ENCODE data around the gene POMT1. TPM values are rescaled to one million over a fixed set of nuclear protein-coding genes. Genes with fewer than 3 reads are reported as not detected.

Gene POMT1
- total RNA-seq, 2 donors from 2014 or later: 47.3 to 52.1 TPM

DNA sequence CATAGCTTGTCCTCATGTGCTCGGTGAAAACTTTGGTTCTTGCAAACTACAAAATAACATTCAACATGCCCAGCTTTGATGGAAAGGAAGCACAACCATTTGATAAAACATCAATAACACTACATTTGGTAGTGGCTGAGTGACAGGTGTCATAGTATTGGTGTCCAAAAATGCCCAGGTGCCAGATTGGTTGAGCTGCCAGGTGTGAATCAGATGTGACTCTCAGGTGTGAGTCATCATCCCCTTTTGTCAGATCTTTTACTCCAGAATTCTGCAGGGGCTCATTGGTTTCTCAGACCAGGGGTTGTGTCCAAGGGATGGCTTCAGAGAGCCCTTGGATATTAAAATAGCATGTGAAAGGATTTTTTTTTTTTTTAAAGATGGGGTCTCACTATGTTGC is 22.5 kb upstream of the POMT1 start:
- H3K4me1 Mint-ChIP-seq (ENCODE audit: low read depth): peaks cover 17% of the 10 kb centered on the region
- DNase-seq (no peak), ATAC-seq (replicated peaks in 1 of 2) (peak; percentile 54 to 57)
- no peak overlapping the region for H3K4me3 Mint-ChIP-seq
- H3K27ac Mint-ChIP-seq: peak overlapping the region; percentile 24
- H3K9me3 Mint-ChIP-seq: no peaks in the 10 kb centered on the region
- H3K27me3 Mint-ChIP-seq (ENCODE audit: low read depth): no peaks in the 10 kb centered on the region
- H3K36me3 Mint-ChIP-seq (ENCODE audit: insufficient read depth in 2 of 2): peaks cover 6 to 21% of the 10 kb centered on the region in 2 donors

DNA sequence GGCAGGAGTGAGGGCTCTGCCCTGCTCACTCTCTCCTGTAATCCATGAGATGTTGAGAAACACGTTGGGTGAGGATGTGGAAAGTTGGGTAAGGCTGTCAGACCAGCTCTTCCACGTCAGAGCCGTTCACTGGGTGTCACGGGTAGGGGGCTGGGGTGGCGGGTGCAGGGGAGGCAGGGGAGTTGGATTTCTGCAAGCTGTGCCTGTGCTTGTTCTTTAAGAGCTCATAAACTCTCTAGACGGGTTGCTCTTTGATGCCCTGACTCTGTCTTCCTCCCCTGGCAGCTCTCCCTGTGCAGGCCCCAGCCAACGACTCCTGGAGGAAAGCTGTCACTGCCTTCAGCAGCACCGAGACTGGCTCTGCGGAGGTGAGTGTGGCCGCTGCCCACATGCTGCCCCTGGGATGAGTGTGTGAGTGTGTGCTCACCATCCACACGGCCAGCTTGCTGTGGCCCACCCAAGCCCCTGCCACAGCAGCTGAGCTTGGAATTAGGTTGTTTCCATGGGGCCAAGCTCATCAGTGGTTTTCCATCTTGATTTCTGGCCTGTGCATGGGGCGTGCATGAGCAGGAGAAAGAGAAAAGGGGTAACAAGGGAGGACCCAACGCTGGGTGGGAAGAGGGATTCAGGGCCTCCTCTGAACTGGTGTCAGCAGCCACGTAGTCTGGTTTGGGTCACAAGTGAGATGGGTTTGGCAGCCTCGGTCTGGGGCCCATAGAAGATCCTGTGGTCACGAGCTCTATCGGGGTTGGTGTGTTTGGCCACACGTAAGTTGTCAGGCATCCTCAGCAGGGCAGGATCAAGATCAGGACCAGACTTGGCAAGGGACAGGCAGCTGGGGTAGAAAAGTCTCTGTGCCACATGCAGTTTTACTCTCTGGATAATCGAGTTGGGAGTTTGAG is 21.0 kb upstream of the POMT1 start:
- Mint-ChIP-seq H3K4me1 (ENCODE audit: low read depth) (peaks cover 17% of the 10 kb centered on the region), H3K4me3 (no peak overlapping the region), H3K27ac (peak overlapping the region; percentile 18), H3K36me3 (ENCODE audit: insufficient read depth in 2 of 2) (peaks cover 7 to 22% of the 10 kb centered on the region in 2 donors), H3K9me3 (no peaks in the 10 kb centered on the region), H3K27me3 (ENCODE audit: low read depth) (no peaks in the 10 kb centered on the region)
- ATAC-seq (replicated peaks in 1 of 2) (no peak), DNase-seq (no peak)

DNA sequence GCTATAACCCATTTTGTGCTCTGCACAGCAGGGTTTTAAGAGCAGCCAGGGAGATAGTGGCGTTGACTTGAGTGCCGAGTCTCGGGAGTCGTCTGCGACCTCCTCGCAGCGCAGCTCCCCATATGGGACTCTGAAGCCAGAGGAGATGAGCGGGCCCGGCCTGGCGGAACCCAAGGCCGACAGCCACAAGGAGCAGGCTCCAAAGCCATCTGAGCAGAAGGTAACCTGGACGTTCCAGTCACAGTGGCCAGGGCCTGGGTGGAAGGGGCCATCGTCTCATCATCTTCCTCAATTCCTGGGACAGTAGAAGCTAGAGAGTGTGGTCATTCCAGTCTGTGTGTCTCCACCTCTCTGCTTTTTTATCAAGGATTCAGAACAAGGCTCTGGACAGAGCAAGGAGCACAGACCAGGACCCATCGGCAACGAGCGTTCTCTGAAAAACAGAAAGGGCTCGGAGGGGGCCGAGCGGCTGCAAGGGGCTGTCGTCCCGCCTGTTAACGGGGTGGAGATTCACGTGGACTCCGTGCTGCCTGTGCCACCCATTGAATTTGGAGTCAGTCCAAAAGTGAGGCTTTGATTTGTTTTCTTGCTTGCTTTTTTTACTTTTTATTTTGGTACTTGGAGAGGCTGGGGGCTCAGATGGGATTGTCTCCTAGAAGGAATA is 20.2 kb upstream of the POMT1 start:
- no peak for ATAC-seq (replicated peaks in 1 of 2)
- Mint-ChIP-seq H3K36me3 (ENCODE audit: insufficient read depth in 2 of 2) (peaks cover 10 to 25% of the 10 kb centered on the region in 2 donors), H3K27ac (peak overlapping the region; percentile 18), H3K4me3 (no peak overlapping the region), H3K4me1 (ENCODE audit: low read depth) (peaks cover 17% of the 10 kb centered on the region), H3K27me3 (ENCODE audit: low read depth) (no peaks in the 10 kb centered on the region), H3K9me3 (no peaks in the 10 kb centered on the region)
- no peak for DNase-seq

DNA sequence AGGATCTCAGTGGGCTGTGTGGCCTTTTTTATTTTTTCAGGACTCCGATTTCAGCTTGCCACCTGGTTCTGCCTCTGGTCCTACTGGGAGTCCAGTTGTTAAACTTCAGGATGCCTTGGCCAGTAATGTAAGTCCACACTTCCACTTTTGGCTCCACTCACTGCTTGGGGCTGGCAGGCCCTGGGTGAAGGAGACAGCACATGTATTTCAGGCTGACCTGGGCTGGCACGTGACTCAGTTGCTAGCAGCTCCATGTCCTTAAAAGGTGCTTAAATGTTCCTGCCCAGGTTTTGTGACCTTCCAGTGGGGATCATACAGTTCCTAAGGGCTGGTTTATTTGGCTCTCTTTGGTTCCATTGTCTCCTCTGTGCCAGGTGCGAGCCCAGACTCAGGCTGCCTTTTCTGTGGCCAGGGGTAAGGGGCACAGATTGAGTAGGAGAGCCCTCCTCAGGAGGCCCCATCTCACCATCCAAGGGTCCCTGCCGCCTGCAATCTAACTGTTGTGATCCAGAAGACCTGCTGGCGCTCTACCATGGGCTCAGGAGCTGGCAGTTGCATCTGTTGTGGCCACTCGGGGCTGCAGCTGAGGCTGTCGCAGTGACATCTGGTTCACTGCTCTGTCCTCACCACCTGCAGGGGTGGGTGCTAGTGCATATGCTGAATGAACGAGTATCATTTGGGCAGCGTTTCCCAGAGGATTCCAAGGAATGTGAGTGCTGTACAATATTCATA is 19.2 kb upstream of the POMT1 start:
- Mint-ChIP-seq H3K36me3 (ENCODE audit: insufficient read depth in 2 of 2) (peaks cover 13 to 31% of the 10 kb centered on the region in 2 donors), H3K27ac (peak overlapping the region; percentile 19)
- ATAC-seq (replicated peaks in 1 of 2): no peak

DNA sequence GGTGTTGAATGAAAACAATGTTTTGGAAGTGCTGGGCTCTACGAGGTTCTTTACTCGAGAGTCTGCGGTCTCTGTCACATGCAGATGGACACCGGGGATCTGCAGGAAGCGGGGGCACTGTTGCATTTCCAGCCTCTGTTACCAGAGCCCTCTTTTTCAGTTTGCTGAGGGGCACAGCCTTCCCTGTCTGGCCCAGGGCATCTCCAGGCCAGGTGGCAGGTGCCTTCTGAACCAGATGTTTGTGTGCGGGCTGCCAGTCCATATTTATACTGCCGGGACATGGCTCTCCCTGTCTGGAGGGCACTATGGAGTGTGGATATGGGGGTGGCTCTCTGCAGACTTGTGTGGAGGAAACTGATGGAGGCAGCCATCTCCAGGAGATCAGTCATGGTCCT is 18.7 kb upstream of the POMT1 start:
- no peaks in the 10 kb centered on the region for H3K9me3 Mint-ChIP-seq
- H3K27me3 Mint-ChIP-seq (ENCODE audit: low read depth): no peaks in the 10 kb centered on the region
- peaks cover 13% of the 10 kb centered on the region for H3K4me1 Mint-ChIP-seq (ENCODE audit: low read depth)
- ATAC-seq (replicated peaks in 1 of 2) (no peak), DNase-seq (no peak)
- H3K4me3 Mint-ChIP-seq: no peak overlapping the region
- peak overlapping the region; percentile 19 for H3K27ac Mint-ChIP-seq
- H3K36me3 Mint-ChIP-seq (ENCODE audit: insufficient read depth in 2 of 2): peaks cover 17 to 35% of the 10 kb centered on the region in 2 donors

More for the DNA sequence above, 19.2 kb upstream of the POMT1 start:
- no peak overlapping the region for H3K4me3 Mint-ChIP-seq
- DNase-seq: no peak
- no peaks in the 10 kb centered on the region for H3K27me3 Mint-ChIP-seq (ENCODE audit: low read depth)
- no peaks in the 10 kb centered on the region for H3K9me3 Mint-ChIP-seq
- H3K4me1 Mint-ChIP-seq (ENCODE audit: low read depth): peaks cover 17% of the 10 kb centered on the region

DNA sequence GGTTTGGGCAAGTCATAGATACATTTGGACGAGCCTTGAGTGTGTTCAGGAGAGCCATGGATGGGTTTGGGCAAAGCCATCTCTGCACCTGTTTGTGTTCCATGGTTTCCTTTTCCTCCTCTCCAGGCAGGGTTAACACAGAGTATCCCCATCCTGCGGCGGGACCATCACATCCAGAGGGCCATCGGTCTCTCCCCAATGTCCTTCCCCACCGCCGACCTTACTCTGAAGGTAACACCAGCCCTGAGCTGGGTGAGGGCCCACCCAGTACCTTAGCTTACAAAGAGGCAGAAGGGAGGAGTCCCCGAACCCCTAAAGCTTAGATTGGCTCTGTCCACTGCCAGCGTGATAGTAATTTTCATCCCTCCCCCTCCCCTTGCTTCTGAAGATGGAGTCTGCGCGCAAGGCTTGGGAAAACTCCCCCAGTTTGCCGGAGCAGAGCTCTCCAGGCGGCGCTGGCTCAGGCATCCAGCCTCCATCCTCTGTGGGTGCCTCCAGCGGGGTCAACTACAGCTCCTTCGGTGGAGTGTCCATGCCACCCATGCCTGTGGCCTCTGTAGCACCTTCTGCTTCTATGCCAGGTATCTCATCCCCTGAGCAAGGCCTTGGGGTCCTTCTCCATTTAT is 18.0 kb upstream of the POMT1 start:
- ATAC-seq (replicated peaks in 1 of 2) (no peak), DNase-seq (no peak)
- H3K9me3 Mint-ChIP-seq: no peaks in the 10 kb centered on the region
- H3K27ac Mint-ChIP-seq: peak overlapping the region; percentile 44
- peaks cover 7% of the 10 kb centered on the region for H3K4me1 Mint-ChIP-seq (ENCODE audit: low read depth)
- H3K4me3 Mint-ChIP-seq: no peak overlapping the region
- H3K36me3 Mint-ChIP-seq (ENCODE audit: insufficient read depth in 2 of 2): peaks cover 17 to 33% of the 10 kb centered on the region in 2 donors
- H3K27me3 Mint-ChIP-seq (ENCODE audit: low read depth): no peaks in the 10 kb centered on the region

DNA sequence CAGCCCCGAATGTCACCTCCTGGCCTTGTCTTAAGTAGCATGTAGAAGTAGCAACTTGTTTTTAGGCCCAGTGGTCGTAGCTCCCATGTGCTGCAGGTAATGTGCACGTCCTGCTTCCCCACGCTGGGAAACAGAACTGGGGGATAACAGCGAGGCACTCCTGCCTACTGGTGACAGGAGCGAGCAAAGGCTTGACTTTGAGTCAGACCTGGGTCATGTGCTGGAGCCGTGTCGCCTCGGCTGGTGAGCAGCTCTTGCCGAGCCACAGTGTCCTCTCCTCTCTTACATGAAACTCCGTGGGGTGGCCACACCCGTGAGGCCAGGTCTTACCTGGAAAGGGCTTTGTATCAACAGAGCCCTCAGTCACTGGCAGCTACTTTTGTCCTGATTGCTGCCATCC is 17.5 kb upstream of the POMT1 start:
- H3K36me3 Mint-ChIP-seq (ENCODE audit: insufficient read depth in 2 of 2): peaks cover 20 to 38% of the 10 kb centered on the region in 2 donors
- no peak for ATAC-seq (replicated peaks in 1 of 2)
- H3K27ac Mint-ChIP-seq: no peak overlapping the region

DNA sequence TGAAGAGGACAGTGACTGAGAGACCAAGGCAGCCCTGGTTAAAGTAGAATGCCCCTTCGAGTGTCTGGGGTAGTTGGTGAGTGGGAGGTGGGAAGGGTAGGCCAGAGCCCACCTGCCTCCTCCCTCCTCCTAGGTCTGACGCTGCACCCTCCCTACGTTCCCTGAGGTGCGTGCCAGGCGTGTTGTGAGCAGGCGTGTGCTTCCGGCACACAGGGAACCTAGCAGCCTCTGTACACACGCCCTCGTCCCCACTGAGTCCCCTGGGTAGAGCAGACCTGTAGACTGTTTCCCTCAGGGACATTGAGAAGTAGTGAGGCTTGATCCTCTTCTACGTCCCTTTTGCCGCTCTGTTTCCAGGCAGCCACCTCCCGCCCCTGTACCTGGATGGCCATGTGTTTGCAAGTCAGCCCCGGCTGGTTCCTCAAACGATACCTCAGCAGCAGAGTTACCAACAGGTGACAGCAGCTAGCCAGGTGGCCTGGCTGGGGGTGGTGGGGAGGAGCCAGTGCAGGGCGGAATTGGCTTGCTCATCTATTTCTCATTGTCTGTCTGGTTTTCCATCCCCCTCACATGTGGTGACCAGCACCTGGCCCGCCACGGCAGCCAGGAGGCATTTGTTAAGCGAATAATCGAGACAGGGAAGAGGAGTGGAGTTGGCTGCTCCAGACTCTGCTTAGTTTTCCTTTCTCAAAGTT is 16.8 kb upstream of the POMT1 start:
- Mint-ChIP-seq H3K36me3 (ENCODE audit: insufficient read depth in 2 of 2) (peaks cover 20 to 43% of the 10 kb centered on the region in 2 donors), H3K4me1 (ENCODE audit: low read depth) (no peaks in the 10 kb centered on the region), H3K4me3 (no peak overlapping the region), H3K27me3 (ENCODE audit: low read depth) (no peaks in the 10 kb centered on the region), H3K9me3 (no peaks in the 10 kb centered on the region), H3K27ac (no peak overlapping the region)
- DNase-seq (no peak), ATAC-seq (replicated peaks in 1 of 2) (no peak)

More for the DNA sequence above, 17.5 kb upstream of the POMT1 start:
- H3K27me3 Mint-ChIP-seq (ENCODE audit: low read depth): no peaks in the 10 kb centered on the region
- no peak overlapping the region for H3K4me3 Mint-ChIP-seq
- H3K9me3 Mint-ChIP-seq: no peaks in the 10 kb centered on the region
- peaks cover 2% of the 10 kb centered on the region for H3K4me1 Mint-ChIP-seq (ENCODE audit: low read depth)
- DNase-seq: no peak

DNA sequence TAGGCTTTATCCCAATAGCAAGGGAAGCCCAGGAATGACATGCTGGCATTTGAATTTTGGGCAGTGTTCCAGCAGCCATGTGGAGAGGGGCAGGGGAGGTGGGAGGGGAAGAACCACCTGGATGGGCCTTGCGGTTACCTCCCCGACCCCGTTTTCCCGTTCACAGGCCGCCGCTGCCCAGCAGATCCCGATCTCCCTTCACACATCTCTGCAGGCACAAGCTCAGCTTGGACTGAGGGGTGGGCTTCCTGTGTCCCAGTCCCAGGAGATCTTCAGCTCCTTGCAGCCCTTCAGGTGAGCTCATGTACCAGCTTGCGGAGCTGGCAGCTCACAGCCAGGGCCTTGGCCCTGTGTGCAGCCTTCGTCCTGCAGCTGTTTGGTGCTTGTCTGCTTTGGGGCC is 15.7 kb upstream of the POMT1 start:
- no peaks in the 10 kb centered on the region for H3K27me3 Mint-ChIP-seq (ENCODE audit: low read depth)
- H3K4me3 Mint-ChIP-seq: no peak overlapping the region
- DNase-seq (no peak), ATAC-seq (replicated peaks in 1 of 2) (no peak)
- H3K4me1 Mint-ChIP-seq (ENCODE audit: low read depth): no peaks in the 10 kb centered on the region
- H3K9me3 Mint-ChIP-seq: no peaks in the 10 kb centered on the region
- H3K27ac Mint-ChIP-seq: no peak overlapping the region
- H3K36me3 Mint-ChIP-seq (ENCODE audit: insufficient read depth in 2 of 2): peaks cover 17 to 50% of the 10 kb centered on the region in 2 donors

DNA sequence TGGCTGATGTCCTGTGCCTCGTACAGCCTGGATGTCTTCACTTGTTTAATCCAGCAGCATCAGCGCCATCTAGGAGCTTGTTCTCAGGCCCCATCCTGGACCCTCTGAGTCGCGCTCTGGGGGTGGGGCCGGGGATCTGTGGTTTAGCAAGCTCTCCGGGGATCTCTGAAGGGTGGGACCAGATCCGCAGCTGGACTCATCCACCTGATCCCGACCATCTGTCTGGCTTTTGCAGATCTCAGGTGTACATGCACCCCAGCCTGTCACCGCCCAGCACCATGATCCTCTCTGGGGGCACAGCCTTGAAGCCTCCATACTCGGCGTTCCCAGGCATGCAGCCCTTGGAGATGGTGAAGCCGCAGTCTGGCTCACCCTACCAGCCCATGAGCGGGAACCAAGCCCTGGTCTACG is 15.1 kb upstream of the POMT1 start:
- DNase-seq (no peak), ATAC-seq (replicated peaks in 1 of 2) (no peak)
- H3K4me3 Mint-ChIP-seq: no peak overlapping the region
- H3K9me3 Mint-ChIP-seq: no peaks in the 10 kb centered on the region
- H3K36me3 Mint-ChIP-seq (ENCODE audit: insufficient read depth in 2 of 2): peaks cover 14 to 46% of the 10 kb centered on the region in 2 donors
- H3K4me1 Mint-ChIP-seq (ENCODE audit: low read depth): no peaks in the 10 kb centered on the region
- no peaks in the 10 kb centered on the region for H3K27me3 Mint-ChIP-seq (ENCODE audit: low read depth)
- H3K27ac Mint-ChIP-seq: no peak overlapping the region

DNA sequence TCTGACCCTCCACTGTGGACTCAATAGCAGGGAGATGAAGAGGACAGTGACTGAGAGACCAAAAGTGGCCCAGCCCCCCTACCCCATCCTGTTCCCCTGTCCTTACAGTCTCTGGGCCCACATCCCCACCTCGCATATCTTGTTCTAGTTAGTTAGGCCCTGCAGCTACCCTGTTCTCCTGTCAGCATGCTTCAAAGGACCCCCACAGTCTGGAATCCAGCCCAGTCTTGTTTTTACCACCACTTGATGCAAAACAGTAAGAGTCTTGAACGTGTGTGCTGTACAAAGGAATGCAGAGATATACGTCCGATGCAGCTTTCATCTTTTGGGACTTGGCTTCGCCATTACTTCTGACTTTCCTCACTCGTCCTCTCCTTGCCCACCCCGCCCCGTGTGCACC is 12.2 kb upstream of the POMT1 start:
- no peaks in the 10 kb centered on the region for H3K9me3 Mint-ChIP-seq
- ATAC-seq (replicated peaks in 1 of 2) (no peak), DNase-seq (no peak)
- H3K36me3 Mint-ChIP-seq (ENCODE audit: insufficient read depth in 2 of 2): peaks cover 14 to 52% of the 10 kb centered on the region in 2 donors
- no peaks in the 10 kb centered on the region for H3K4me1 Mint-ChIP-seq (ENCODE audit: low read depth)
- H3K4me3 Mint-ChIP-seq: no peak overlapping the region
- no peaks in the 10 kb centered on the region for H3K27me3 Mint-ChIP-seq (ENCODE audit: low read depth)
- H3K27ac Mint-ChIP-seq: no peak overlapping the region

DNA sequence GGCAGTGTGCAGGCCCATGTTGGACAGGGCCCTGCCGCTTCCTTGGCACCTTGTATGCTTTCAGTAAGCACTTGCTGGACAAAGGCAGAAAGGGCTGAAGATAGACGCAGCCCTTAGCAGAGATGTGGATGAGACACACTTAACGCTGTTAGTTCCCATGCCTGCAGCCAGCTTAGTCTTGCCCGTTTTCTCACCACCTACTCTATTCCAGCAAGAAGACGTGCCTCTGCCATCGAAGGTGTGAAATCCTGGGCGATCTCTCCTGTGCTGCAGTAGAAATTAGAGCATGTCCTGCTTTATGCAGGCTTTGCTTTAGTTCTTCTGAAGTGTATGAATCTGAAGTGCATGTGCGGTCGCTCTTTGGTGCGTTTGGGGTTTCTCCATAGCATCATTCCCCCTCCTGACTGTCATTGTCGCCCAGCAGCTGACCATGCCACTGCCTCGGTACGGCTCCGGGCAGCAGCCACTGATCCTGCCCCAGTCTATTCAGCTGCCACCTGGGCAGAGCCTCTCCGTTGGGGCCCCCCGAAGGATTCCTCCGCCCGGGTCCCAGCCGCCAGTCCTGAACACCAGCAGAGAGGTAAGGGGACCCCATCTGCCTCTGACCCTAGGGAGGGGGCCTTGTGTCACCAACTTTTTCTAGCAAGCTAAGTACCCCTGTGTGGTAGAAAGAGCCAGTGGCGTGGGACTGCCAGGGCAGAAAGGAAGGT is 11.6 kb upstream of the POMT1 start:
- H3K27me3 Mint-ChIP-seq (ENCODE audit: low read depth): no peaks in the 10 kb centered on the region
- H3K4me1 Mint-ChIP-seq (ENCODE audit: low read depth): no peaks in the 10 kb centered on the region
- no peak overlapping the region for H3K4me3 Mint-ChIP-seq
- peaks cover 14 to 52% of the 10 kb centered on the region in 2 donors for H3K36me3 Mint-ChIP-seq (ENCODE audit: insufficient read depth in 2 of 2)
- ATAC-seq (replicated peaks in 1 of 2) (no peak), DNase-seq (no peak)
- no peak overlapping the region for H3K27ac Mint-ChIP-seq
- no peaks in the 10 kb centered on the region for H3K9me3 Mint-ChIP-seq
